ENCODE data around the gene CREB5.
"Not testable (repeated sequence)": the region's sequence is repeated elsewhere in the genome, so short reads cannot be mapped to it uniquely, and the experiment has no call there.

The CREB5 gene, protein sequence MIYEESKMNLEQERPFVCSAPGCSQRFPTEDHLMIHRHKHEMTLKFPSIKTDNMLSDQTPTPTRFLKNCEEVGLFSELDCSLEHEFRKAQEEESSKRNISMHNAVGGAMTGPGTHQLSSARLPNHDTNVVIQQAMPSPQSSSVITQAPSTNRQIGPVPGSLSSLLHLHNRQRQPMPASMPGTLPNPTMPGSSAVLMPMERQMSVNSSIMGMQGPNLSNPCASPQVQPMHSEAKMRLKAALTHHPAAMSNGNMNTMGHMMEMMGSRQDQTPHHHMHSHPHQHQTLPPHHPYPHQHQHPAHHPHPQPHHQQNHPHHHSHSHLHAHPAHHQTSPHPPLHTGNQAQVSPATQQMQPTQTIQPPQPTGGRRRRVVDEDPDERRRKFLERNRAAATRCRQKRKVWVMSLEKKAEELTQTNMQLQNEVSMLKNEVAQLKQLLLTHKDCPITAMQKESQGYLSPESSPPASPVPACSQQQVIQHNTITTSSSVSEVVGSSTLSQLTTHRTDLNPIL

DNA sequence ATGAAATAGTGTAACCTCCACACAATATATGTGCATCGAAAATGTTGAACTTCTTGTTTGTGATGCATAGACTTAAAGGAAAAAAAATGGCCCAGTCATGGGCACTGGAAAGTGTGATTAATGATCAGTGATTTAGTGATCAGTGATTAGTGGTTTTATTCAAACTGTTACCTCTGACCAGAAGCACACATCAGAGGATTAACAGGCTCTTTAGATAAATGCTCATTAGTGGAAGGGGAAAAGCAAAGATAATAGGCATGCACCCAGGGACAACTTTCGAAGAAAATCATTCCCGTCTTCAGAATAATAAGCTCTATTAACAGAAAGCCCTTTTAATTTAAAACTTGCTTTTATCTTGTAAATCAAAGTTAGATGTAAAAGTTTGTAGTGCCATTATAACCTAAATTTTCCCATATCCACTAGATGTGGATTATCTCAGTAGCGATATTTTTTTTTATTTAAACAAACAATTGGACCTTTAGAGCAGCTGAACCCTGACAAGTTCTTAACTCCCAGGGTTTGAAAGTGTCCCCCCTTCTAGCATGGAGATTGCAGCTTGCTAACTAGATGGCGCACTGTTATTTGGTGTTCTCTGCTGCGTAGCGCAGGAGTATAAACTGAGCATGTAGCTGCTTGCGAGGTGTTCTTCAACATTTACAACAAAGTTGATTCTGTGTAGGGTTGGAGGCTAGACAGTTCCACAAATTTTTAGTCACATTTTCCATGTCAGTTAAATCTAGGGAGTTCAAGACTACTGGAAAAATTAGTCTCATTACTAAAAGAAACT, at the start of gene CREB5:
Gene CREB5, plus strand, starts transcription at position 643 of the 787 bp plus-strand sequence. CDS start 397 bp downstream, outside the sequence.
- no peak for DNase-seq (ENCODE audit: low read depth in 2 of 3, low spot score in 2 of 3)

DNA sequence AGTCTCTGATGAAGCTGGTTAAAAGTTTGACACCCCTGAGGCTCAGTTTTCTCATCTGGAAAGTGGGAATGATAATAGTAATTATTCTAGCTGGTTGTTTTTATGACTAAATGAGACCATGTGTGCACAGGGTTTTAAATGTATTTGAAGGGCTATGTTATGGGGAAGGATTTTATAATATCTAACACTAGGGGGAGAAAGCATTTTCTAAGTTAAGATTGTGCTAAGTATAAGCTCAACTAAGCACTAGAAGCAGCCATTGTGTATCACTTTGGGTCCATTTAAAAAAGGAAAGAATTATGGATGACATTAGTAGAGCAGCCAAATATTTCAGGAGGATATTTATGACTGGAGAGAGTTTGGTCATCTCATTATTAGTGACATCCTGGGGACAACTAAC, 49.5 kb upstream of the CREB5 start:
- DNase-seq (ENCODE audit: low read depth in 2 of 3, low spot score in 2 of 3): no peak

DNA sequence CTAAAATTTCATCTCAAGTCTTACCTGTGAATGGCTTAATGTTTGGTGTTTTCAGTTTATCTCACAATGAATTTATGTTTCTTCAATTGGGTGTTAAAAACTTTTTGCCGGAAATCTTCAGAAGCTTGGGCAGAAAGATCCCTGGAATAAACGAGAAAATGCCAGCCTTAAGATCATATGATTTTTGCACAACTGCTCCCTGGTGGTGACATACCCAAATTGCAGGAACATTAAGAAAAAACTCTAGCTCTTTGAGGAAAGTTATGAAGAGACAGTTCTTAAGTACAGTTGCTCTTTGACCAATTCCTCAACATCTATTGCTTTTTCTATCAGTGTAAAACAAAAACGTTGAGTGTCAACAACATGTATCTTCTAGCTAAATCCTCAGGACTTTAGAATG, 48.2 kb upstream of the CREB5 start:
- DNase-seq (ENCODE audit: low read depth in 2 of 3, low spot score in 2 of 3): no peak

GRCh38 chr7:28369523-28369922, 42.8 kb upstream of the CREB5 start:
- no peak for DNase-seq (ENCODE audit: low read depth in 2 of 3, low spot score in 2 of 3)

DNA sequence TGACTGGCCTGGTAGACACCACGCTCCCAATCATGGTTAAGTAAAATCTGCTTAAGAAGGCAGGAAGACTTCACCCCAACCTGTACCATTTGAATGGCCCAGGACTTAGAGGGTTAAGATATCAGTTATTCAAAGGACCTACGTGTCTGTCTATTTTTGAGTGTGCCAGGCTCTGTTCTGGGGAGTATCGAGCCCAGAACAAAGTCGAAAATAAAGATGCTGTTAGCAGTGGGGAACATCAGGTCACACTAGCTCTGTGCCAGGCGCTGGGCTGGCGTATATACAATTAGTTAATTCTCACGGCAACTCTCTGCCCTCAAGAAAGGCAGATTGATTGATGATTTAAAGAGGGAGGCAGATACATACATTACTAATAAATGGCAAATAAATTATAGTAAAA, 40.5 kb upstream of the CREB5 start:
- DNase-seq (ENCODE audit: low read depth in 2 of 3, low spot score in 2 of 3): no peak

DNA sequence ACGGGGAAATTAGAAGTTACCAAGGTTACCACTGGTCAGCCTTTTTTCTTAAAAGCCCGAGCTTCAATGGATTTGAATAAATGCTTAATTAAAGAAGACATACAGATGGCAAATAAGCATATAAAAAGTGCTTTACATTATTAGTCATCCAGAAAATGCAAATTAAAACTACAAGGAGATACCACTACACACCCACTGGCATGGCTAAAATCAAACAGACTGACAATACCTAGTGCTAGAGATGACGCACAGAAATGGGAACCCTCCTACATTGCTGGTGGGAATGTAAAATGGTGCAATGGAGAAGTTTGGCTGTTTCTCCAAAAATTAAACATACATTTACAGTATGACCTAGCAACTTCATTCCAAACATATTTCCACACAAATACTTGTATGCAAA, 38.3 kb upstream of the CREB5 start:
- DNase-seq (ENCODE audit: low read depth in 2 of 3, low spot score in 2 of 3): no peak

- DNase-seq (ENCODE audit: low read depth in 2 of 3, low spot score in 2 of 3): no peak
Measured at GRCh38 chr7:28375729-28376128, 36.6 kb upstream of the CREB5 start.

DNA sequence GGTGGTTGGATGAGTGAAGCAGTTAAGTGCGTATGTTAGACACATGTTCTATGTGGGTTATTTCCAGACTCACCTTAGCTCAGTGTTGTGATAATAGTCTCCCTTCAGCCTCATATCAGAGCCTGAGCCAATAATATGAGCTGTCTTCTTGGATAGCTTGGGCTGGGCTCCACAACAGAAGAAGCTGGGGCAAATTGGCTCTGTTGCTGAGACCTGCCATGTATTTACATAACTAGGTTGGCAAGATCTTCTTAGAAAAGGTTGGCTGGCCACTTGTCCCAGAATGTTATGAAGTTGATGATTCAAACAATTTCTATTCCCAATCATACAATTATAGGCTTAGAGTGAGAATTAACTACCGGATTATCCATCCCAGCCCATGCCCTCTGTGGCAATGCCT, 35.7 kb upstream of the CREB5 start:
- DNase-seq (ENCODE audit: low read depth in 2 of 3, low spot score in 2 of 3): no peak

DNA sequence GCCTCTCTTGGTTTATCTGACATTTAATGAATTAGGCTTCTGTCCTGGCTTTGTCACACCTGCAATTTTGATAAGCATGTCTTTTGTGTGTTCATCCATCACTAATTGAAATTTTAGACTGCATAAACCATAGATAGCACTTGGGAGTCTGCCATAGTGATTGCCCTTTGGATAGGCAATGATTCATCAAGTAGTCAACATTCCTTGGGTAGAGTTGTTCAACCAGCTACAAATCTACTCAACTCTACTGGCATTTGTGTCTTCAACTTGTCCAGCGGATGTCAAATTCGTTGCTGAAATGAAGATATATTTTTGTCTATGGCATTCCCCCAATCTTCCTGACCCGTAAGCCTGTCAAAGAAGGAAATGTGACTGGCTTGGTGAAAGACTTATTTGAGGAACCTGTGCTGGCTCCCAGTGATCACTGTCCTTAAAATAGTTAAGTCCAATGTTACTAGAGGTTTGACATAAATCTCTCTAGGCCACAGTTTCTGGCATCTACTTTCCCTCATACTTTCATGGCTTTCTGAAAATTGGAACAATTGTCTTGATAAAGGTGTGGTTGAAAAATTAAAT, 33.7 kb upstream of the CREB5 start:
- DNase-seq (ENCODE audit: low read depth in 2 of 3, low spot score in 2 of 3): no peak

DNA sequence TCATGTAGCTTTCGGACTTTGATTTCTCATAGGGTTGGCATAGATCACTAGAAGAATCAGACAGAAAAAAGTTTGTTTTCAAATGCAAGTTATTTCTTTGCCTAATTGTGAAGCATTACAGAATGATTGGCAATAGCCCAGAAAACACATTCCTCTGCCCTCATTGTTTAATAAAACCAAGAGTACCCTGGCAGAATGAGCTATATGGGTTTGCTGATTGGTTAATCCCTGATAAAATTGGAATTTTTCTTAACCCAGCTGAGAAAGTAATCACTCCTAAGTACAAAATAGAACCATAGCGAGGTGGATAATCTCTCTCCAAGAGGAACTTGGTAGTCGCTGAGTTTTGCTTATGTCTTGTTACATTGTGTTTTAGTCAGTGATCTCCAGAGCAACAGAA, 30.9 kb upstream of the CREB5 start:
- no peak for DNase-seq (ENCODE audit: low read depth in 2 of 3, low spot score in 2 of 3)

- no peak for DNase-seq (ENCODE audit: low read depth in 2 of 3, low spot score in 2 of 3)
Measured at GRCh38 chr7:28382144-28382543, 30.2 kb upstream of the CREB5 start.

DNA sequence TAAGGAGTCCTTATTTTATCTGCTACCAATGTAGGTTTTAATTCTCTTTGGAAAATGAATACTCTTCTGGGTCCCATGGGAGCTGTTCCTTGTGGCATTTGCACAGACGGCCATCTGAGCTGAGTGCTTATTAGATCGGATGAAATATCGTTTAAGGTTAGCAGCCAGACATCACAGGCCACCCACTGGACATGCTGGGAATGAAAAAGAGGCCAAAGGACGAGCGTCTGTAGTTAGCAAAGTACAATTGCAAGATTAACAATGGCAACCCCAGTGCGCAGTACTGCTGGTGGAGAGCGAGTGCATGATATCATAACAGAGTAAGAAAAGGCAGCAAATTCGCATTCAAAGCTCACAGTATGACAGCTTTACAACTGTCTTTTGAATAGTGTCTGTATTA, 28.3 kb upstream of the CREB5 start:
- DNase-seq (ENCODE audit: low read depth in 2 of 3, low spot score in 2 of 3): no peak

DNA sequence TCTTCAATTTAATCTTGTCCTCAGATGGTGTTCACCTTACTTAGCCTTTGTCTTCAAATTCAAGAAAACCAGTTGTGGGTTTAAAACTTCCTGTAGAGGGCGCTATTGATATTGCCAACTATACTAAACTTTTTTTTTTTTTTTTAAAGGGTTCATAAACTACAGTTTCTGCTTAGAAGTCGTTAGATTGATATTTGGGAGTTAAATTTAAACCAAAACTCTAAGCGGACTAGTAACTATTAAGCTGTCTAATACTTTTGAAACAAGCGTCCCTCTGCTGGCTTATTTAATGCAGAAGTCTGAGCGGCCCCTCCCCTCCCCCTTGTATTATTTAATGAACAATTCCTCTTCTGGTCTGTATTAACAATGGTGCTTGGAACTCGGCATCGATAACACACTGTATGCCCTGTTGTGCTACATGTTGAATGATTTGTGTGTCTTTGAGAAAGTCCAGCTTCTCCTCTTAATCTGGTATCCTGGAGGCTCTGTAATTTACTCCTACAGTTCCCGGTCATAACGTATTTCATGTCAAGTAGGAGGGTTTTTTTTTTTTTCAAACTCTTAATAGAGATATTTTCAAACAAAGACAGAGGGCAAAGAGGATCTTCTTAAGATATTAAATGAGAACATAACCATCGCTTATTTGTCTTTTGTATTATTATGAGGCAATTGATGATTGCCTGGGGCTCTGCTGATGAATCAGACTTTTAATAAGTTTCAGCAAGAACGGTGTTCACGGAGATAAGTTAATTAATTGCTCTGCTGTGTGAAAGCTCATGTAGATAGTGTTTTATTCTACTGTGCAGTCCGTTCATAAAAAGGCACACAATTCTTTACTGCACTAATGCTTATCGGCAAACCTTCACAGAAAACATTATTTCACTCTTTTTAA, 22.6 kb upstream of the CREB5 start:
- DNase-seq (ENCODE audit: low read depth in 2 of 3, low spot score in 2 of 3): no peak

- DNase-seq (ENCODE audit: low read depth in 2 of 3, low spot score in 2 of 3): no peak
Measured at GRCh38 chr7:28390426-28390825, 21.9 kb upstream of the CREB5 start.

- no peak for DNase-seq (ENCODE audit: low read depth in 2 of 3, low spot score in 2 of 3)
Measured at GRCh38 chr7:28392289-28392688, 20.0 kb upstream of the CREB5 start.

- no peak for DNase-seq (ENCODE audit: low read depth in 2 of 3, low spot score in 2 of 3)
Measured at GRCh38 chr7:28395404-28395803, 16.9 kb upstream of the CREB5 start.

DNA sequence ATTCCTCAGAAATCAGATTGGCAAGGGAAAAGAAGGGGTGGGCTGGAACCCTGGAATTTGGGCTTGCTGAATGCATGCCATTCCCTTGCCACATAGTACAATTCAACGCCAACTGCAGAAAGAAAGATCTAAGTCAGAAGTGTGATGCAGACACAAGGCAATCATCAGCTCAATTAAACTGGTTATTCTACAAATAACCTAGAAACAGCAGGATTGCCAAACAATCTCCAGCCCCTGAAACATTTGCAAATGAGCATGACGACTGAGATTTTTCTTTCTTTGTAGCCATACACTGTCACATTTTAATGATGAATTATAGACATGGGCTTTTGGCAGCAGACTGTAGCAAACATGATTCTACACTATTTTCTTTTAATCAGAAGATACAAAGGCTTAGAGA, 16.5 kb upstream of the CREB5 start:
- no peak for DNase-seq (ENCODE audit: low read depth in 2 of 3, low spot score in 2 of 3)

DNA sequence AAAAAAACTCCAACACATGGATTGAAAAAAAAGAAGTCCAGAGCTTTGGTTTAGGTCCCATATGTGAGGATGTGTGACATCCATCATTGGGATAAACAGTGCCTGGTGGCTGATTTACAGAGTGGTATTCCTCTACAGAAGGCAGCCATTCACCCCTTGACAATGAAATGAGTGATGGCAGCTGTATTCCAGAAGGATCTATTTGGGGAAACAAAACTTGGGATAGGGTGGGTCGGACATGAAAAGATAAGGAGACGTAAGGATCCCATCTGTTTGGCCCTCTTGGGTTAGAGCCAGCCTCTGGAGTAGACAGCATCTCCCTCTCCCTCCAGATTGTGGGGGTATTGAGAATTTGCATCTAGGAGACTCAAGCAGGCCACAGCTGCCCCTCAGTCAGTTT, 15.2 kb upstream of the CREB5 start:
- DNase-seq (ENCODE audit: low read depth in 2 of 3, low spot score in 2 of 3): no peak

DNA sequence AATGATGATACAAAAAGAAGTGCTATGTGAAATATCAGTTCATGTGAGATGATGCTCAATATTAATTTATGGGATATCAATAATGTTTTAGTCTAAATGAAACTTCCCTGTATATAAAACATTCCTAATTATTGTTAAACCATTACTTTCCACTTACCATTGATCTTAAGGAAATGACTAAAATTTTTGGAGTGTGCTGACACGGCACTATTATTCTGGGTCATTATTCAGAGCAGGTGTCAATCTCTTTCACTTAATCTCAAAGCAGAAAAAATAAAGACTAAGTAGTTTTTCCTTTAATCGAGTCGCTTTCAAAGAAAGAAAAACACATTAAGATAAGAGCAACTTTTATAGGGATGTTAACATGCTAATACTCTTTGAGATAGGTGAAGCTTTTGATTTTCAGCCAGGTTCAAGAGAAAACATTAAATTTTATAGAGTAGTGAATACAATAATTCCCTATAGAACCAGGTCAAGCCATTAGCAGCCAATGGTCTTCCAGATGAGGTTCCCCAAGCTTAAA, 11.4 kb upstream of the CREB5 start:
- no peak for DNase-seq (ENCODE audit: low read depth in 2 of 3, low spot score in 2 of 3)

DNA sequence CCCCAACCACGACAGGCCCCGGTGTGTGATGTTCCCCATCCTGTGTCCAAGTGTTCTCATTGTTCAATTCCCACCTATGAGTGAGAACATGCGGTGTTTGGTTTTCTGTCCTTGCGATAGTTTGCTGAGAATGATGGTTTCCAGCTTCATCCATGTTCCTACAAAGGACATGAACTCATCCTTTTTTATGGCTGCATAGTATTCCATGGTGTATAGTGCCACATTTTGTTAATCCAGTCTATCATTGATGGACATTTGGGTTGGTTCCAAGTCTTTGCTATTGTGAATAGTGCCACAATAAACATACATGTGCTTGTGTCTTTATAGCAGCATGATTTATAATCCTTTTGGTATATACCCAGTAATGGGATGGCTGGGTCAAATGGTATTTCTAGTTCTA, 10.8 kb upstream of the CREB5 start:
- not testable (repeated sequence) for DNase-seq (ENCODE audit: low read depth in 2 of 3, low spot score in 2 of 3)

DNA sequence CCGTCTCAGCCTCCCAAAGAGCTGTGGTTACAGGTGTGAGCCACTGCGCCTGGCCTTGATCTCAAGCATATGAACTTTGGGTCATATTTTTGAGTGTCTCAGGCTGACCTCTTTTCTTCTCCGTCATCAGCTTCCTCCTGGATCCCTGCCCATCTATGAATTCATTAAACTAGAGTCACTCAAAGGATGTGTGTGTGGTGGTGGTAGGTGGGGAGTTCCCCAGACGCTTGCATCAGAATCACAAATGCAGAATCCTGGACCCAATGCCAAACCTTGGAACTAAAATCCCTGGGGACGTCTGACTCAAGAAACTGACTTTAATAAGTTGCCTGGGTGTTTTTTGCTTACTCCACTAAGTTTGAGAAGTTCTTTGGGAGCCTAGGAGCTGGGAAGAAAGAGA, 6.7 kb upstream of the CREB5 start:
- no peak for DNase-seq (ENCODE audit: low read depth in 2 of 3, low spot score in 2 of 3)
